Left lobe of liver (tissue), 2 donors: ENCODE measurements around the gene VDAC1. TPM values are rescaled to one million over a fixed set of nuclear protein-coding genes. Genes with fewer than 3 reads are reported as not detected.

Experiments
- ATAC-seq: fragments of 200-7000 bp; cut with Tn5 transposase; one replicate; pipeline ENCODE4 v1.9.1; 2020; ENCODE audit warnings: mild to moderate bottlenecking, moderate library complexity
- DNase-seq: peaks from one replicate; pipeline ENCODE4 v3.0.0-alpha.2; 2020; ENCODE audit warnings: low spot score
- total RNA-seq: library from RNA; stranded (reverse); gene quantifications from one replicate; pipeline ENCODE4 v1.2.1, GENCODE V29; 2021
- donor health status: DM: no; HTN: no; CAD: no; lungs with moderate emphysema.
- donor health status: DM: no; HTN: yes; CAD: no.

The VDAC1 gene
- total RNA-seq, 1 donor from 2014 or later: 91.2 TPM

DNA sequence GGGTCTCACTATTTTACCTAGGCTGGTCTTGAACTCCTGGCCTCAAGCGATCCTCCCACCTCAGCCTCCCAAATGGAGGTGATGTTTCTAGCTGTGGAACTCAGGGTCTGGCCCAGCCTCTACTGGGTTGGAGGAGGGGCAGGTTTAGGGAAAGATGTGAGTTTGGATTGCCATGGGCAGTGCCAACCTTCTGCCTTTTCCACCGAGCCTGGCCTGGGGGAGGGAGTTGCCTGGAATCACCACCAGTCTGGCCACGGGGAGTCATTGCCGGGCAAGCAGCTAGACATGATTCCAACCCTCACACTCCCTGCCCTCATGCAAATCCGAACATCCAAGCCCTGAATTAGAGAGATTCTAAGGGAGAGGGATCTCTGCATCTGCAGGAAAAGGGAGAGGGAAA lies 21.0 kb upstream of the VDAC1 start:
- DNase-seq (no peak), ATAC-seq (no peak)

DNA sequence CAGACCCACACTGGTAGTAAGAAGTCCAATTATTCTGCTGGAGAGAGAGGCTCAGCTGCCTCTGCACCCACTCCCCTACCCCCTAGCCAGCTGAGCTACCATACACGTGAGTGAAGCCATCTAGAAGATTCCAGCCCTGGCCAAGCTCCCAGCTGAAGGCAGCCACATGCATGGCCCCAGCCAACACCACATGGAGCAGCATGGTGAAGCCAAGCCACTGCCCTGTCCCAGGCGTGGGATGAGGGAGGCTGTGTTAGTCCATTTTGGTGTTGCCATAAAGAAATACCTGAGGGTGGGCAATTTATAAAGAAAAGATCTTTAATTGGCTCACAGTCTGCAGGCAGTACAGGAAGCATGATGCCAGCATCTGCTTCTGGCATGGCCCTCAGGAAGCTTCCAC lies 20.0 kb upstream of the VDAC1 start:
- ATAC-seq: no peak
- DNase-seq: no peak

DNA sequence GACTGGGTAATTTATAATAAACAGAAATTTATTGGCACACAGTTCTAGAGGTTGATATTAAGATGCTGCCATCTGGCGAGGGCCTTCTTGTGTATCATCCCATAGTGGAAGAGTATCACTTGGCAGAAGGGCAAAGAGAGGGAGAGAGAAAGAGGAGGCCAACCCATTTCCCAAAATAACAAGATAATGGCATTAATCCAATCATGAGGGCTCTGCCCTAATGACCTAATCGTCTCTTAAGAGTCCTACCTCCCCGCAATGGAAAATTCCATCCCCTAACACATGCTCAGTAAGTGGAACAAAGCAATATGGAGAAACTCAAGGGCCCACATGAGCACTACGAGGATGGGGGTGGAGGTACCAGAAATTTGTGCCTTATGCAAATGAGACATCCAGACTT lies 17.6 kb upstream of the VDAC1 start:
- ATAC-seq (no peak), DNase-seq (no peak)

DNA sequence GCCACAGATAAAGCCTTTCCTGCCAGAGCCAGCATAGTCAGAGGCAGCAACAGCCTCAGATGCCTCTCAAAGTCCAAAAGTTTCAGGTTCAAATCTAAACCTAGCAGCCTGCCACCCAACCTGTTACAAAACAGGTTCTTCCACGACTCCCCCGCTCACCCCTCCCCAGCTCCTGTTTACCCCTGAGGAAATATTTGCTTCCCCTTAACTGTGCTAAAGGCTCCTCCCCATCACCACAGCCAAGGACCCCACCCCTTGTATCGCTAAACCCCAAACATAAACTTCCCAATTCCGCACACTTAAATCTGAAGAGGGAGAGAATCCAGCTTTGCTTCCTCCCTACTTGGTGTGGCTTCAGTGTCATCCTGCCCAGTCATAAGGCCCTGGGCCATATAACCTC lies 15.4 kb upstream of the VDAC1 start:
- ATAC-seq (peak; percentile 56), DNase-seq (peak; percentile 60)

DNA sequence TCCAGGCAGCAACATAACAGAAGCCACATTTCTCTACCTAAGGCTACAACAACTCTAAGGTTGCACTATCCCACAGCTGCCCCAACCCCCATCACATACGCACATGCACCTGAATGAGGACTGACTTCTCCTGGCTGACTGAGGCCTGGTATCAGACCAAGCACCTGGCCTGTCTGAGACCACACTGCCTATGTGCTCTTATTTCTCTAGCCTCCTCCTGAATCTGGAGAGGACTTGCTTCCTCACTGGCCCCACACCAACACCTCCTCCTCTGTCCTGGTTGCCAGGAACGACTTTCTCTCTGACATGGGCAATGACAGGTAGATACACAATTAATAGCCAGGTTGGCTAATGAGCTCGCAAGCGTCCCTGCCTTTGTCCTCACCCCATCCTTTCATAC lies 14.9 kb upstream of the VDAC1 start:
- no peak for DNase-seq

DNA sequence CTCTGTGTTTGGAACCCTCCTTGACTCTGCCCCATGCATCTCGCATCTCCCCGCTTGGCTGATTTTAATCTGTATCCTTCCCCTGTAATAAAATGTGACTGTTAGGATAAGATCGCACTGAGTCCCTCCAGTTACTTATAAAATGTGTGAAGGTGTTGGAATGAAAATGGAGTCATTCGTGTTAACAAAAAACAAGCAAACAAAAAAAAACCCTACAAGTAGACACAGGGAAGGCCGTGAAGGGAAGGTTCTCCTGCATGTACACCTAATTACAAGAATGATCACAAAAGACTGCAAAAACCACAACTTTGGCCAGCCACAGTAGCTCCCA lies 14.2 kb upstream of the VDAC1 start:
- ATAC-seq (no peak), DNase-seq (no peak)

More for the DNA sequence above, 14.9 kb upstream of the VDAC1 start:
- peak; percentile 24 for ATAC-seq

GRCh38 chr5:134018154-134018985 lies 13.6 kb upstream of the VDAC1 start:
- DNase-seq (peak; percentile 91), ATAC-seq (peak; percentile 82)

DNA sequence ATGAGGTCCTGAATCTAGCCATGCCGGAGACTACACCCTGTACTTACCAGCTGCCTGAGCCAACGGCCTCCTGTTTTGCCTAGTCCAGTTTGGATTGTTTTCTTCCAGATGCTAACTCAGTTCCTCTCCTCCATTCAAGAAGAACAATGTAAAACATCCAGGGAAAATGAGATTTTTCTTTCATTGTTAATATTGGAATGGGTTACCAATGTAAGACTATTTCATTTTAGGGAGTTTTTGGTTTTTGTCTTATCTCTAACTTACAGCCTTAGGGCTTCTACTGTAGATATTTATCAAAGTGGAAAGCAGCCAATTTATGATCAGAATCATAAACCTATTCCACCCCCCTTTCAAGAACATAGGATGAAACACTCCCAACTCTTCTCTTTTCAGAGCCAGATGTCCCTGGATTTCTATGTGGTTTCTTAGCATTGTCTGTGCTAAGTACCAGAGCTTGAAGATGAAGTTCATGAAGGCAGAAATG lies 3.5 kb upstream of the VDAC1 start:
- ATAC-seq: no peak
- no peak for DNase-seq

GRCh38 chr5:134007581-134008265 lies 2.9 kb upstream of the VDAC1 start:
- no peak for DNase-seq
- no peak for ATAC-seq

- DNase-seq: no peak
- no peak for ATAC-seq
Measured at GRCh38 chr5:134006115-134006514, 1.3 kb upstream of the VDAC1 start.

DNA sequence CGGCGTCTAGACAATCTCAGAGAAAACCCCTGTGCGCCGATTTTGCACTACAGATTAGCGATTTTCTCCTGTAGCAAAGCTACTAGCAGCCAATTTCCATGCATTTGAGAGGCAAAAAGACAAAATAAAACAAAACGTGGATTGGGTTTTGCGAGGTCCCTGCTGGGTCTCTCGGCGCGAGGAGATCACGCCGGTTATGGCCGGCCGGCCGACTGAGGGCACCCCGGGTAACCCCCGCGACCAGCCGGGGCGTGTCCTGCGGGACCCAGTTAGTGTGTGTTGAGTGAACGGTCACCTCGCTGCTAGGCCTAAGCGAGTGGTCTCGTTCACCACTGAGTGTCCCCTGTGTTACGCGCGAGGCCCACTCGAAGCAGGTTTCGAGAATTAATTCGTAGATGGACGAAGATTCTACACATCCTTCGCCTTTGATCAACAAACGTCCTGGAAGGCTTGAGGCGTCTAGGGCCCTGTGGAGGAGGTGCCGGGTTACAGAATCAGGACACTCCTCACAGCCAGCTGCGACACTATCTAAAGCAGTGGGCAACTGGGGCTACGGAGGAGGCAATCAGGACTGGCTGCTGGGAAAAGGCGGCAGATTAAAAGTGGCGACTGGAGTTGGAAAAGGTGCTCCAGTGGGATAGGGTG lies 764 bp upstream of the VDAC1 start:
- DNase-seq (peak; percentile 55), ATAC-seq (peak; percentile 20)

- ATAC-seq: peak; percentile 63
- peak; percentile 80 for DNase-seq
Measured at GRCh38 chr5:134003817-134004625, 754 bp downstream of the VDAC1 start.

GRCh38 chr5:134003064-134003816 lies 1.5 kb downstream of the VDAC1 start:
- no peak for DNase-seq
- no peak for ATAC-seq

- DNase-seq: no peak
- no peak for ATAC-seq
Measured at GRCh38 chr5:134001938-134002731, 2.6 kb downstream of the VDAC1 start.

DNA sequence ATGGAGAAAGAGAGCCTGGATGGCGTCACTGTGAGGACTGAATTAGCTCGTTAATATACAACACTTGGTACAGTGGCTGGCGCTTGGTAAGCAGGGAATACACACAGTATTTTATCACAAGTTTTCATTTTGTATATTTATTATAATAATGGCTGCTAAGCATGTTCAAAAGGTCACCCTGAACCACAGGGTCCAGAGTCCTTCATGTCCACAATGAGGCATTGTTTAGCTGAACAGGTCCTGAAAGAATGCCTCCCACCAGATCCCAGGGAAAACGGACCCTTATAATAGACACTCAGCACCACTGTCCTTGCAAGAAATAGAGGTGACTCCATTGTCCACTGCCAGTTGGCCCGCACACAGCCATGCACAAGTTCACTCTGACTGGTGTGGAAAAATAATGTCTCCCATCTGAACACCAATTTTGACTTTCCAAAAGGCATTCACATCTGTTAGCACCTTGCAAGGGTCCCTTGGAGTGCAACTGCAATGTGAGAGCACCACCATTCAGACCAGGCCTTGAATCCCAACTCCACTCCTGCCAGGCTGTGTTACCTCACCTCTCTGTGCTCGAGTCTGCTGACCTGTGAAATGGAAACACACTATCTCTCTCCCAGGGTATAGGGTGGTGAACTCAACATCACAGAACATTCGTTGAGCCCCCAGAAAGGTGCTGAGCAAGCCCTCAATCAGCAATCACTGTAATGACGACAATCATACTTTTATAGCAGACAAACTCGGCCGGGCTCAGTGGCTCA lies 3.9 kb downstream of the VDAC1 start:
- no peak for ATAC-seq
- no peak for DNase-seq

GRCh38 chr5:134000091-134000511 lies 4.7 kb downstream of the VDAC1 start:
- no peak for ATAC-seq

GRCh38 chr5:133998807-133999206 lies 6.0 kb downstream of the VDAC1 start:
- ATAC-seq: no peak
- DNase-seq: no peak

More at GRCh38 chr5:134000091-134000511, 4.7 kb downstream of the VDAC1 start:
- no peak for DNase-seq

DNA sequence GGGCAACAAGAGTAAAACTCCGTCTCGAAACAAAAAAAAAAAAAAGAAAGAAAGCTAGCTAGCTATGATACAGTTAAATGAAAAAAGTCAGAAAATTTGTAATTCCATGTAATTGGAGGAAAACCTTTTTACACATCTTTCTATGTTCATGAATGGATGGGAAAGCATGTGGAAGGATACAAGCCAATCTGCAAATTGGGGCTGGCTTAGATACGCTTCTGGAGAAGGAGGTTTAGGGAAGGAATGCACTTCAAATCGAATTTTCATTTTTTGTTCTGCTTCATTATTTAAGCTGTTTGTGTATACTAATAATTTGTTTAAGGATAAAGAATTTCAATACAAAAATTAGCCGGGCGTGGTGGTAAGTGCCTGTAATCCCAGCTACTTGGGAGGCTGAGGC lies 6.7 kb downstream of the VDAC1 start:
- DNase-seq (no peak), ATAC-seq (no peak)
